Islet of Langerhans (tissue), 1 donor: Measurements from ENCODE around the gene RSPH10B2.
"Not testable (repeated sequence)": the region's sequence is repeated elsewhere in the genome, so short reads cannot be mapped to it uniquely, and the experiment has no call there.

Source experiments
- FAIRE-seq: peaks from one replicate; lab custom pipeline; 2011; peaks lifted over from hg19 to GRCh38; lab: Jason Lieb, UNC

The RSPH10B2 gene

DNA sequence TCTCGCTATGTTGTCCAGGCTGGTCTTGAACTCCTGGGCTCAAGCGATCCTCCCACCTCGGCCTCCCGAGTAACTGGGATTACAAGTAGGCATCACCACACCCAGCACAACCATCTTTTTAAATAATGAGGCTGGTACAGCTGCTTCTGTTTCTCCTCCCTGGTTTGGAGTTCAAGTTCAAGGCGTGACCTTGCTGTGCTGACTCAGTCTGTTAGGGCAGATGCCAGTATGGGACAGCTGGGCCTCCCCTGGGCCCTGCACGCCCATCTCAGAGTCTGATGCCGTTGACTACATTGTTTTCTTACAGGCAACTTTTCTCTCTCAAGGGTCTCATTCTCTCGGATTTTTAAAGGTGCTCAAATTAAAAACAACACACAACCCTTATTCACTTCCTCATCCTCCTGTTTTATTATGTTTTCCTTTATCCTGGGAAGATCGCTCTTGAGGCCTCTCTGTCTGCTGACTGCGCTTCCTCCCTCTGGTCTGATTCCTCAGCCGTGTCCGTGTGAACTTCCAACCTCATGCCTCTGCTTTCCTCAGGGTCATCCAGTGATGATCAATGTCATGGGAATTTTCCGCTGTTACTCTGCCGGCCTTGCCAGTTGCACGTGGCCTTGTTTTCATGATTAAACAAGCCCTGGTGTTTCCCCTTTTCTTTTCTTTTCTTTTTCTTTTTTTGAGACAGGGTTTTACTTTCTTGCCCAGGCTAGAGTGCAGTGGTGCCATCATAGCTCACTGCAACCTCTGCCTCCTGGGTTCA, 38.4 kb downstream of the RSPH10B2 start:
- not testable (repeated sequence) for FAIRE-seq

DNA sequence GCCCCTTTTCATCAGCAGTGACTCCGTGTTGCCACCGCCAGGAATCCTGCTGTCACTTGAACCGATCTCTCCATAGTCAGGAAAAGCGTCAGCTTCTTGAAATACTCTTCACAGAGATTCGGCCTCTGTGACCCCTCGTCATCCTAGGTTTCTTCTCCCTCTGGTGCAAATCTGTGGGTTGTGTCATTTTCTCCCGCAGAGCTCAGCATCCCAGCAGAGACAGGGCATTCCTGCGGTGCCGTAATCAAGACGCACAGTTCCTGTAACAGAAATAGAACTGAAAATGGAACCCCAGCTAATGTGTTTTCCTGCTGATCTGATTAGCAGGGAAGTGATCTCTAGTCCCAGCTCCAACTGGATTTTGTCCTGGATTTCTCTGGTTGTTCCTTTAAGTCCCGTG, 40.4 kb downstream of the RSPH10B2 start:
- not testable (repeated sequence) for FAIRE-seq

DNA sequence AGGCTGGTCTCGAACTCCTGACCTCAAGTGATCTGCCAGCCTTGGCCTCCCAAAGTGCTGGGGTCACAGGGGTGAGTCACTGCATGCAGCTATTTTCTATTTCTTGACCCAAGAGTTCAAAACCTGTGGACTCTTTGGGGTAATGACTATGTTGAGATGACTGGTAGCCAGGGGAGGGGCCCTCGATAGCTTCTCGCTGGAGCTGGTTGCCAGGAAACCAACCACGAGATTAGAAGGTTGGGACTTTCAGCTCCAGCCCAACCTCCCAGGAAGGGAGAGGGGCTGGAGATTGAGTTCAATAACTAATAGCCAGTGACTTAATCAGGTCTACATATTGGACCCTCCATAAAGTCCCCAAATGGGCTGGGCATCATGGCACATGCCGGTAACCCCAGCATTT, 43.3 kb downstream of the RSPH10B2 start:
- not testable (repeated sequence) for FAIRE-seq

DNA sequence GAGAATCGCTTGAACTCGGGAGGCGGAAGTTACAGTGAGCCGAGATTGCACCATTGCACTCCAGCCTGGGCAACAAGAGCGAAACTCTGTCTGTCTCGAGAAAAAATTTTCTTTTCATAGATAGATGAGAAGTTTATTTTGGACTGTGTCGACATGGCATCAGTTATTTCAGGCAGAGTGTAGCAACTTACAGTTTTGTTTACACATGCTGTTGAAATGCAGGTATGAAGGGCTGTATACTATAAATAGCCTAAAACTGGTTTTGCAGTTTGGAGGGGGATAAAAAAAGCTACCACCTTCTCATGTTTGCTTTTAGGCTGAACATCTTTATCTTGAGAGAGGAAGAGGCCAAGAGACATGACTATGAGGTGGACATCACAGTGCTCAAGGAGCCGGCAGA, 44.1 kb downstream of the RSPH10B2 start:
- not testable (repeated sequence) for FAIRE-seq

DNA sequence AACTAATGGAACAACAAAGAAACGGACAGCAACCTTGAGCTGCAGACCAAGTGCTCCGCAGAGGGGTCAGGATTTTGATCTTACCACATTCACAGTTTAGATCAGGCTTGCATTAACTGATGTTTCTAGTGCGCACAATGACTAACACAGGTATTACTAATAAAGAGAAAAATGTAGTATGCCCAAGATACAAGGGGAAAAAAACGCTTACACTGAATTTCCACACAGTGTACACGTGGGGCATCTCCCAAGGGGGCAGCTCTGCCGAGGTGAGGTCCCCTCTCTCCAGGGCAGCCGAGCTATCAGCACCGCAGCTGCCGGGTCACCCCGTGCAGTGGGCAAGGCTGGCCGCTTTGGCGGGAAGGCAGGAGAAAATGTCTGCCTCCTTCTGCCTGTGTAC, 46.0 kb downstream of the RSPH10B2 start:
- not testable (repeated sequence) for FAIRE-seq

DNA sequence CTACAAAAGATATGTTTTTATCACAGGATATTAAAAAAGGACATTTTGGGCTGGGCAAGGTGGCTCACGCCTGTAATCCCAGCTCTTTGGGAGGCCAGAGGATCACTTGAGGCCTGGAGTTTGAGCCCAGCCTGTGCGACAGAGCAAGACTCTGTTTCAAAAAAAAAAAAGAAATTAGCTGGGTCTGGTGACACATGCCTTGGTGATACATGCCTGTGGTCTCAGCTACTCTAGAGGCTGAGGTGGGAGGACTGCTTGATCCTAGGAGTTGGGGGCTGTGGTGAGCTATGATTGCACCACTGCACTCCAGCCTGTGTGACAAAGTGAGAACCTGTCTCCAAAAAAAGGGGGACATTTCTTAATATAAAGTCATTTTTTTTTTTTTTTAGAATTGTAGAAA, 46.4 kb downstream of the RSPH10B2 start:
- not testable (repeated sequence) for FAIRE-seq

DNA sequence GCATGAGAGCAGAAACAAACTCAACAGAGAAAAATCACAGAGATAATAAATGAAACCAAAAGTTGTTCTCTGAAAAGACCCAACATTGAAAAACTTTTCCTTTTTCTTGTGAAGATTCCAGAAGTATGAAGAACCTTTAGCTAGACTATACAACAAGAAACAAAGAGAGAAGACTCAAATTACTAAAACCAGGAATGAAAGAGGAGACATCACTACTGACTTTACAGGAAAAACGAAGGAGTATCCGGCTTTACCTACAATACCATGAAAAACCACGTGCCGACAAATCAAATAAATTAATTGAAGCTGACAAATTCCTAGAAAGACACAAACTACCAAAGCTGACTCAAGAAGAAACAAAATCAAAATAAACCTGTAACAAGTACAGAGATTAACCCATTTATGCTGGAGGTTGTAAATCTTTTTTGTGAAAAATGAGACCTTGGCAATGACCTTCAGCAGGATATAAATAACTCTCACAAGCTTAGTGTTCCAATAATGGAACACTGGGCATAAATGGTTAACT, 53.6 kb downstream of the RSPH10B2 start:
- not testable (repeated sequence) for FAIRE-seq

DNA sequence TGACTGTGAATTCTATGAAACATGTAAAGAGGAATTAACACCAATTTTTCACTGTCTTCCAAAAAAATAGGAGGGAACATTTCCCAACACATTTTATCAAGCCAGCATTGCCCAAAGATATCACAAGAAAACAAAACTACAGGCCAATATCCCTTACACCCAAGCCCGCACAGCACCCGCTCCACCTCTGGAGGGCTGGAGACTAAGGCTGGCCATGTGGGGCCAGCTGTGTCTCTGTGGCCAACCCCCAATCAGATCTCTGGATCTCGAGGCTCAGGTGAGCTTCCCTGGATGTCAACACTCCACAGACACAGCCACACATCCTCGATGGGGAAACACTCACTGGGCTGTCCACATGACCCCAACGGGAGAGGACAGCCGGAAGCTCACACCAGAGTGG, 54.1 kb downstream of the RSPH10B2 start:
- FAIRE-seq, result not testable (repeated sequence)

DNA sequence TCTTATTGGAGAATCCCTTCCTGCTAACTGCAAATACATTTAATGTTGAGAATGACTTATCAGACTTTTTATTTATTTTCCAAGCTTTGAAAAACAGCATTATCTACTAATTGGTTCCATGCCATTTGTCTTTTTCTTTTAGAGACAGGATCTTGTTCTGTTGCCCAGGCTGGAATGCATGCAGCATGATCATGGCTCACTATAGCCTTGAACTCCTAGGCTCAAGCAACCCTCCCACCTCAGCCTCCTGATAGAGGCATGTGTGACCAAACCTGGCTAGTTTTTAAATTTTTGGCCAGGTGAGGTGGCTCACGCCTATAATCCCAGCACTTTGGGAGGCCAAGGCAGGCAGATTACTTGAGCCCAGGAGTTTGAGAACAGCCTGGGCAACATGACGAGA, 59.1 kb downstream of the RSPH10B2 start:
- not testable (repeated sequence) for FAIRE-seq

DNA sequence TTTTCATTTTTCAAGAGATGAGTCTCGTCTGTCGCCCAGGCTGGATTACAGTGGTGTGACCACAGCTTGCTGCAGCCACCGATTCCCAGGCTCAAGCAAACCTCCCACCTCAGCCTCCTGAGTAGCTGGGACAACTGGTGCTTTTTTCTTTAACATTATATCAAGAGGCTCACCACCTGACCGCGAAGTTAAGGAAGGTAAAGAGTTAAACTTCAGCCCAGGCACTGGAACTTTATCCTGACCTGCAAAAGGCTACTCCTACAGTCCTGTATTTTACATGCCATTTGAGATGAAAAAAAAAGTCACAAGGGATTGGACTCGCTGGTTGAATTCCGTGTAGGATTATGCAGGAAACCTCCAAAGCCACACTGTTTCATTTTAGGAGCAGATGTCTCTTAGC, 61.6 kb downstream of the RSPH10B2 start:
- FAIRE-seq, result not testable (repeated sequence)

DNA sequence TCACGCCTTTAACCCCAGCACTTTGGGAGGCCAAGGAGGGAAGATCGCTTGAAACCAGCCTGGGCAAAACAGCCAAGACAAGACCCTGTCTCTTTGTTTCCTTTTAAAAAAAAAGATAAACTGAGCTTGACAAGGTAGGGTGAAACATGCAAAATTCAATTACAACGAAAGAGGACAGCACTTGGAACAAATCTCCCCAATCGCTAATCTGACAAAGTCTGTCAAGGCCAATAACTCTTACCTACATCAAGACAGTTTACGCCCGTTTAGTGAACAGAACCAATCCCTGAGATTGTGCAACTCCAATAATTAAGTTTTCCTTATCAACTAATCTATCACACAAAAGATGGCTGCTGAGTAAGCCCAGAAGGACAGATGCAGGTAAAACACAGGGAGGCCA, 67.7 kb downstream of the RSPH10B2 start:
- FAIRE-seq, result not testable (repeated sequence)

DNA sequence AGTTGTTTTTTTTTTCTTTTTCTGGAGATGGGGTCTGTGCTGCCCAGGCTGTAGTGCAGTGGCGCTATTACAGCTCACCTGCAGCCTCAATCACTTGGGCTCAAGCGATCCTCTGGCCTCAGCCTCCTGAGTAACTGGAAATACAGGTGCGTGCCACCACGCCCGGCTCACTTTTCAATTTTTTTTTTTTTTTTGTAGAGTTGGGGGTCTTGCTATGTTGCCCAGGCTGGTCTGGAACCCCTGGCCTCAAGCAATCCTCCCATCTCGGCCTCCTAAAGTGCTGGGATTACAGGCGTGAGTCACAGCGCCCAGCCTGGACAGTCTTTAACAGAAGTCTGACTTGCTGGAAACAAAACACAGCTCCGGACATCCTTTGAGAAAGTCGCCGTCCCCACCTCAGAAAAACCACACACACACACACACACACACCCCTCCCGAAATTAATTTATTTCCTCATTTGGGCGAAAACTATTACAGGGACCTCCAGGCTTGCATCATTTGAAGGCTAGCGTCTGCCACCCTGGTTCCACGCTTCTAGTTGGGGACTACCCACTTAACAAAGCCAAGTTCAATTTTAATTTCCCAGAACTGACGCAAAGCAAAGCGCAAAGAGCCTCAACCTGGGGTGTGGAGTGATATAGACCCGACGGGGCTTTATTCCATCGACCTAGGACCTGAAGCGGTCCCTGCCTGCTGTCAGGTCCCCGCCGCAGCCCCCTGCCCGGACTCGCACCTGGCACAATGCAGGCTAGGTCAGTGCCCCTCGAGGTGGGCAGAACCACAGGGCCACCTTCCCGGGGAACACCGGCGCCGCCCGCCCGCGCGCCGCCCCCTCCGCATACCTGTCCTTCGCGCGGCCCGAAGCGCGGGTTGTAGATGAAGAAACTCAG, 71.6 kb downstream of the RSPH10B2 start:
- FAIRE-seq, result not testable (repeated sequence)

DNA sequence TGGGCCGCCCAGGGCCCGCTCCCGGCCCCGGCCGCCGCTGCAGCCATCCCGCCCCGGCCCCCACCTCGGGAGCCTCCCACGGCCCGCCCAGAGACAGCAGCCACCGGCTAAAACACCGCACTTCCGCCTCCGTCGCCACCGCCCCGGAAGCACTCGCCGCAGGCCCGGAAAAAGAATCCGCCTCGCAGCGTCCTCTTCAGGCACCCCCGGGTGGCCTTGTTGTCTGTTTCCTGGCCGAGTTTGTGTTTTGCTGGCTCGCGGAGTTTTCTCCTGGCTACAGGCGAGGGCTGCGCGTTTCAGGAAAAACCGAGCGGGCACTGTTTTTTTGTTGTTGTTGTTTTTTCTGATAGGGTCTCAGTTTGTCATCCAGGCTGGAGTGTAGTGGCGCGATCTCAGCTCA, 72.2 kb downstream of the RSPH10B2 start, which contains the start of gene CCZ1B:
Gene CCZ1B, minus strand, starts transcription at position 125 of the 400 bp plus-strand sequence. Its CDS starts 78 bp downstream, at position 47.
- not testable (repeated sequence) for FAIRE-seq

DNA sequence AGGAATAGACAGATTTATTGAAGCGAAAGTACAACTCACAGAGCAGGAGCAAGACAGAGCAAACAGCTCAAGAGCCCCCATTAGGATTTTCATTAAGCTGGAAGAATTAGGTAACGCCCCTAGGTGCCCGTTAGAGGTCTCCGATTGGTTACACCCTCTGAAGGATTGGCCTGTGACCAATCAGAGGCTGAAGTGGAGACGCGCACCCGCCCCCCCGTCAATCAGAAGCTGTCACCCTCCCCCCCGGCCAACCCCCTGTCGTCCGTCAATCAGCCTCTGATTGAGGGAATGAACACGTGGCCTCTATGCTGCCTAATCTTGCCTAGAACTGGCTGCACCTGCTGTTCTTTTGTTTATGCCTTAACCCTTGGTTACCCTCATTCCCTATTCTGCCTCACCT, 73.3 kb downstream of the RSPH10B2 start:
- not testable (repeated sequence) for FAIRE-seq

DNA sequence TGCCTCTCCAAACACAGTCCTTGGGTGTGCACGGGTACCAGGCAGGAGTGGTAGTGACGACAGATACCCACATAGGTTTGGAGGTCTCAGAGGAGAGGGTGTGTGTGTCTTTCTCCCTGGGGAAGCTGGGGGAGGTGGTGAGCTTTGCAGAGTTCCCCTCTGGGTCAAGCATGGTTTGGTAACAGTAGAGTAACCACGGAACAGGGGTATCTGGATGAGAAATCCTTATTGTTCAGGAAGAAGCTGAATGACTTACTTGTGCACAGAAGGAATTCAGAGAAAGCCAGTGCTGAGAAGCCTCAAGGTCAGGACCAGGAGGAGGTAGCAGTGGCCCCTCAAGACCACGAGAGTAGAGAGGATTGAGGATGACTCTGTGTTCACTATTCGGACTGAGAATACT, 75.7 kb downstream of the RSPH10B2 start:
- not testable (repeated sequence) for FAIRE-seq

DNA sequence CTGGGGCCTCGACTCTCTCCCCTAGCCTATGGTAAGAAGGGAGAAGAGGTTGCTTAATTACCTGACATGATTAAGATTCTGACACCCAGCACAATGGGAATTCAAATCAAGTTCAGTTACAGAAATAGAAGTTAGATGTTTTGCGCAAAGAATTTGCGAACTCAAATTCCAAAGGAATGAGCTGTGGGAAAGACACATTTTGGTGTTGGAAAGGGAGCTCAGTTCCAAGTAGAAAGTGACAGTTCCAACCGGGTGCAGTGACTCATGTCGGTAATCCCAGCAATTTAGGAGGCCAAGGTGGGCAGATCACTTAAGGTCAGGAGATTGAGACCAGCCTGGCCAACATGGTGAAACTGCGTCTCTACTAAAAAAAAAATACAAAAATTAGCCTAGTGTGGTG, 76.1 kb downstream of the RSPH10B2 start:
- not testable (repeated sequence) for FAIRE-seq

DNA sequence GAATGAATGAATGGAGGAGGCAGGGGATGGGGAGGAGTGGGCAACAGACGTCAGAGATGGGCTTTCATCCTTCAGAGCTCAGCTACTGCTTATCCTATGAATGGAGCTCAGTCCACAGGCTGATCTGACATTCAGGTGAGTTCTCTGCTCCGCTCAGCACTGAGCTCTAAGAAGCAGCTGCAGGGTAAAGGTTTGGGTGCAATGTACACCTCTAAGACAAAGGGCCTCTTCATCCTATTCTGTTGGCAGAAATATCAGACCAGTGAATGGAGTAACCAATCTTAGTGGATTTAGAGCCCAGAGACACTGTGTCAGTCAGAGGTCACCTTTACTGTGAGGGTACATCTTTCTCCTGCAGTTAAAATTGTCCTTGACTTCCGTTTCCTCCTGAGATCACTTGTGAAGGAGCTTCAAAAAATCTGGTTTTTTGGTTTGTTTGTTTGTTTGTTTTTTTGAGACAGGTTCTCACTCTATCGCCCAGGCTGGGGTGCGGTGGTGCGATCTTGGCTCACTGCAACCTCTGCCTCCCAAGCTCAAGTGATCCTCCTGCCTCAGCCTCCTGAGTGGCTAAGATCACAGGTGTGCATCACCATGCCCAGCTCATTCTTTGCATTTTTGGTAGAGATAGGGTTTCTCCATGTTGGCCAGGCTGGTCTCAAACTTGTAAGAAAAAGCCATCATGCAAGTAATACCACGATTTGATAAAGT, 77.3 kb downstream of the RSPH10B2 start:
- no peak for FAIRE-seq

DNA sequence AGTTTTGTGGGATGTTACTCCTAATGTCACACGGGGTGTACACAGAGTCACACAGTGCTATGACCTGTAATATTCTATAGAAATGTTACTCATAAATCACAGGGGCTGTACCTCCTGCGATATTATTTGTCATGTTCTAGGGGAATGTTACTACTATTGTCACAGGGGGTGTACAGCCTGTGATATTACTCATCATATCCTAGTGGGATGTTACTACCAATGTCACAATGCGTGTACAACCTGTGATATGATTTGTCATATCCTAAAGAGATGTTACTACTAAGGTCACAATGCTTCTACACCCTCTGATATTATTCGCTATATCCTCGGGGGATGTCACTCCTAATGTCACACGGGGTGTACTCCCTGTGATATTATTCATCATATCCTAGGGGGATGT, 79.7 kb downstream of the RSPH10B2 start:
- FAIRE-seq, result no peak

DNA sequence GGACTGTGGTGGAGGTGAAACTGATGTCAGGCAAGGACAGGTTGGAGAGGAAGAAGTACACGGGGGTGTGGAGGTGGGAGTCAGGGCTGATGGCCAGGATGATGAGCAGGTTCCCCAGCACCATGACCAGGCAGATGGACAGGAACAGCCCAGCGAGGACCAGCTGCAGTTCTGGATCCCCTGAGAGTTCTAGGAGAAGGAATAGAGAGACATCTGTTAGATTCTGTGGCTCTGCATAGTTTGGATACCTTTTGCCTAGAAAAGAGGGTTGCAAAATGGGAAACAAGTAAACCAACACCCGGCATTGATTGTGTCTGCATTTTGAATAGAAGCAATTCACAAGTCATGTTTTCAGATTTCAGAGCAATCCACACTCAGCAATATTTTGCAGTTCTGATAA, 81.6 kb downstream of the RSPH10B2 start:
- not testable (repeated sequence) for FAIRE-seq

DNA sequence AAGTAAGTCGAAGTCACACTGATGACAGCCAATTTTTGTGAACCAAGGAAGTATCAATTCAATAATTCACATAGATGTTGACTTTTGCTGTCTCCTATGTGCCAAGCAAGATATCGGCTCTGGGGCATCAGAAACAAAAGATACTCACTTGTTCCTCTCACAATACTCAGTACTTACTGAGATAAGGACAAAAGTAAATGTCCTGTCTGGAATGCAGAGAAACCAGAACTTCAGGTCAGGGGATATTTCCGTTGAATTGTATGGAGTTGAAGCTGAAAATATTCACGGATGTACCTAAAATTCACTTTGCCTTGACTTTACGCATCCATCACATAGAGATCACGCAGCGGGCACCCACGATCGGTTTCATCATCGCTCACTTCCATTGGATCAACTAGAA, 83.2 kb downstream of the RSPH10B2 start:
- not testable (repeated sequence) for FAIRE-seq

DNA sequence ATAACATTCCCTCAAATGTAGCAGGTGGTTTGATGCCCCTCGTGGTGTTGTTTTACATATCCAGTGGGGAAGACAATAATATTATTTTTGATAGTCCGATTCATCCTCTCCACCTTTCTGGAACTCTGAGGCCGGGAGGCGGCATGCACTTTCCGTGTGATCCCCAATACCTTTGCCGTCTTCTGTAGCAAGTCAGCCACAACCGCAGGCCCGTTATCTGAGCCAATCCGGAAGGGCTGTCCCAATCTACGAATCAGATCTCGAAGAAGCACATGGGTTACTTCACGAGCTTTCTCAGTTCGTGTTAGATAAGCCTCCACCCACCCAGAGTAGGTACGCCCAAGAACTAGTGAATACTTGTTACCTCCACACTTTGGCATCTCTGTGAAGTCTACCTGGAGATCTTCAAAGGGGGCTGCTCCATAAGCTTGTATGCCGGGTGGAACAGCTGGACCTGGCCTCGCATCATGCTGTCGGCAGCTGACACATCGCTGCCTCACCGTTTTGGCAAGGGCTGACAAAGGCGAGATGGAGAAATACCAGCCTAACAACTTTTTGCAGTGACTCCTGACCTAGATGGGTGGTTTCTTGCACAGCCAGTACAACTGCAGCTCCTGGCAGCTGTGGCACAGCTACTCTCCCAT, 88.5 kb downstream of the RSPH10B2 start:
- FAIRE-seq, result not testable (repeated sequence)

DNA sequence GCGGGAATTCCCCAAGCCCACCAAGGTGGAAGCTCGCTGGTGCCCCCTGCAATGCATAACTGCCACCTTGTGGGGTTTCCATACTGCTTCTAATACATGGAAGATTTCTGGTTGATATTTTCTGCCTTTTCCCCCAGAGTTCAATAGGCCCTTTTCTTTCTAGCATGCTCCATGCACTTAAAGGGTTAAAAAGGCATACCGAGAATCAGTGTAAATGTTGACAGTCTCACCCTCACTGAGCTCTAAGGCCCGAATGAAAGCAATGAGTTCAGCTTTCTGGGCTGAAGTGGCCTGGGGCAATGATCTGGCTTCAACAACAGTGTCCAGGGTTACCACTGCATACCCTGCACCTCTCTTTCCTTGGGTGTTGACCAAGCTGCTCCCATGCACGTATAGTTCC, 89.2 kb downstream of the RSPH10B2 start:
- FAIRE-seq, result not testable (repeated sequence)
